Stimulated activated CD4-positive, alpha-beta T cell treated with anti-CD3 and anti-CD28 coated beads, Interleukin-12 subunit alpha, Interleukin-12 subunit beta, amount 100 ng/mL, for 4 hours (primary cell): ENCODE results near the gene TRABD2A.
"Not testable (repeated sequence)": the region's sequence is repeated elsewhere in the genome, so short reads cannot be mapped to it uniquely, and the experiment has no call there.

Source experiments
- DNase-seq: peaks from one replicate; pipeline ENCODE4 v3.0.0-alpha.2; 2020

TRABD2A gene

DNA sequence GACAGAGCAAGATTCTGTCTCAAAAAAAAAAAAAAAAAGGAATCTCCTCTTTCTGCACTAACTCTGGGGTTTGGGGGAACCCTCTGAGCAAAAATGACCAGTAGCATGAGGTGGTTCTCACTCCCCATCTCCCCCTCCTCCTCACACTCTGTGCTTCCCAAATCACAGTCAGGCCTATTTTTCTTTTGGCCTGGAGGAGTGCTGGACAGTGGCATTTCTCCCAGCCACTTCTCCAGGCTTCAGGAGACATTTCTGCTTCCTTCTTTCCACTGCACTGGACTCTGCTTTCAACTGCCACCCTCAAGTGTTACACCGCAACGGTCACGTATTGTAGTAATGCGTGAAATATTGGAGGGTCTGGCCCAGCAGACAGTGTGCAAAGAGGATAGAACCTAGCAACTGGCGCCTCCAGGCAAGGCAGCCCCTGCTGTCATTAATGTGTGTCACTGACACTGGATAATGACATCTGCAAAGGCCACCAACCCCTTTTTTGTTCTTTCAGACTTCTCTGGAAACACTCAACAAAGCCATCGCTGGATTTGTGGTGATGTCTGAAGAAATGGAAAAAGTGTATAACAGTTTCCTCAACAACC is 68.9 kb downstream of the TRABD2A start:
- no peak for DNase-seq

DNA sequence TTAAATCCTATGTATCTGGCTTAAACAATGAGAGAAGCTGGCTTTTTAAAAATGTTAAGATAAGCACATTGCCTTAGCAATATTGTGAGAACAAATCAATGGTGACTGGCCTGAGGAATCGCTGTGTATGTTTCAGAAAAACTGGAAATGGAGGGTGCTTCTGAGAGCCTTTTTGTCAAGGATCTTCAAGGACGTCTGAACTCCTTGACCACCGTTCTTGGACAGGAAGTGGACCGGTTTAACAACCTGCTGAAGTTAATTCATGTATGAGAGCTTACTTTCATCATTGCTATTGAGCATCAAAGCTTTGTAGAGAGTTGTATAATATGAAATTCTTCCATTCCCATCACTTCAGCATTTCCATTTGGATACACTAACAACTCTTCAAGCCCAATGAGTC is 72.6 kb downstream of the TRABD2A start:
- DNase-seq, result no peak

DNA sequence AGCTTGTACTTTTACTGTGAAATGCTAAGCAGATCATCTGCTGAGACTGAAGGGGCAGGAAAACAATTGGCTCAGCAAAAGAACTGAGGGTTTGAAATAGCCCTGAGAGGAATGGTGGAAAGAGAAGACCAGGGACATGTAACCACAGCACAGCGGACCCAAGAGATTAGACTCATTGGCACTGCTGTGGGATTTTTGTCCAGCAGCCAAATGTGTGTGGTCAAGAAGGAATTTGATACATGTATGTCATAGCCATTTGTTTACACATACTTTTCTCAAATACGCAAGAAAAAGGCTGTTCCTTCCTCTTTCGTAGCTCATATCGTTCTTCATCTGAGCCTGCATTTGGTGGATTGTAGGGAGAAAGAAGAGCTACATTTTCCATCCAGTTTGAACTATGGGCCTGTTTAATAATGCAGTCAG is 73.8 kb downstream of the TRABD2A start:
- DNase-seq, result no peak

DNA sequence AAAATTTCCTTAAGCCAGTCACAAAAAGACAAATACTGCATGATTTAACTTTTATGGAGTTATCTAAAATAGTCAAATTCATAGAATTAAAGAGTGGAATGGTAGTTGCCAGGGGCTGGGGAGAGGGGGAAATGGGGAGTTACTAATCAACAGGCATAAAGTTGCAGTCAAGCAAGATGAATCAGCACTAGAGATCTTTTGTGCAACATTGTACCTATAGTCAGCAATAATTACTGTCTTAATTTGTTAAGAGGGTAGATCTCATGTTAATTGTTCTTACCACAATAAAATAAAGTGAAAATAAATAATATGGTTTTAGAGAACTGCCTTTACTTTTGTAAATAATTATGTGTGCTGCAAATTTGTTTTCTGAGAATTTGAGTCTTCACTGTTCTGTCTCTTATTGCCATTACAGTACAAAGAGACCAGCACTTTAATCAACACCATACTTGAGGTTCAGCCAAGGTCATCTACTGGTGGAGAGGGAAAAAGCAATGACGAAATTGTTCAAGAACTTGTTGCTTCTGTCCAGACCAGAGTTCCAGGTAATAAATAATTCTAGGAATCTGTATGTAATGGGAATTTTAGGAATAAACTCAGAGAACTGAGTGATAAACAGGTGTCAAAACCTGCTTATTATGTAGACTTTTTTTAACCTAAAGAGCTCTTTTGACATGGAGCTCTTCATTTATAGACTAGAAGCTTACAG is 75.5 kb downstream of the TRABD2A start:
- DNase-seq, result no peak

DNA sequence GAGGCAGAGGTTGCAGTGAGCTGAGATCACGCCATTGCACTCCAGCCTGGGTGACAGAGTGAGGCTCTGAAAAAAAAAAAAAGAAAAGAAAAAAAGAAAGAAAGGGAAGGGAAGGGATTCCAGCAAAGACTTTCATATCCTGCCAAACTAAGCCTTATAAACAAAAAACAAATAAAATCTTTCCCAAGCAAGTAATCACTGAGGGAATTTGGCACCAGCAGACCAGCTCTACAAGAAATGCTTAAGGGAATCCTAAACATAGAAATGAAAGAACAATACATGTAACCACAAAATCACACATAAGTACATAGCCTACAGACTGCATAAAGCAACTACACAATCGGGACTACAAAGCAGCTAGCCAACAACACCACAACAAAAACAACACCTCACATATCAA is 79.1 kb downstream of the TRABD2A start:
- DNase-seq, result no peak

DNA sequence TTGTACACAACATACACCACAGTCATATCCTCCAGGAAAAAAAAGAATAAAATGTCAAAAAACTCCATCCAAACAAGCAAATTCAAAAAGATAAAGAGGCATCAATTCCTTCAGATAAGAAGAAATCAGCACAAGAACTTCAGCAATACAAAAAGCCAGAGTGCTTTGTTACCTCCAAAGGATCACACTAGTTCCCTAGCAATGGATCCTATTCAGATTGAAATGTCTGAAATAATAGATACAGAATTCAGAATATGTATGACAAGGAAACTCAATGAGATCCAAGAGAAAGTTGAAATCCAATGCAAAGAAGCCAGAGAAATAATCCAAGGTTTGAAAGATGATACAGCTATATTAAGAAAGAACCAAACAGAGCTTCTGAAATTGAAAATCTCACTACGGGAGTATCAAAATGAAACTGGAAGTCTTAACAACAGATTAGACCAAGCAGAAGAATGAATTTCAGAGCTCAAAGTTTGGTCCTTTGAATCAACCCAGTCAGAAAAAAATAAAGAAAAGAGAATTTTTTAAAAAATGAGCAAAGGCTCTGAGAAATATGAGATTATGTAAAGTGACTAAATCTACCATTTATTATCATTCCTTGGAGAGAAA is 80.6 kb downstream of the TRABD2A start:
- DNase-seq, result no peak

DNA sequence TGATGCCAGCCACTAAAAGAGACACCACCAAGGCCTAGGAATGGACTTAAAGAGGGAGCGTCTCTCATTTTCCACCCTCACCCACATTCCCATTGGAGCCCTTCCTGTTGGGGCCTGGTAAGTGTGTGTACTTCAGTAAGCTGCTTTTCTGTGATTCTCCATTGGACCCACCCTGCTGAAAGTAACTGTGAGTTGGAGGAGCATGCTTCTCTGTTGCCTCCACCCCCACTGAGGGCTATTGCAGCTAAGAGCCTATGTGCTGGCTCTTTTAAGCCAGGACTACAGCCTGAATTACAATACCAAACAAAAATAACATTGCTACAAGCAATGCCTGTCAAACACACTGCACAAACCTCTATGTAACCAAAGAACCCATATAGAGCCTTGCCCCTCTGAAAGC is 81.1 kb downstream of the TRABD2A start:
- no peak for DNase-seq

DNA sequence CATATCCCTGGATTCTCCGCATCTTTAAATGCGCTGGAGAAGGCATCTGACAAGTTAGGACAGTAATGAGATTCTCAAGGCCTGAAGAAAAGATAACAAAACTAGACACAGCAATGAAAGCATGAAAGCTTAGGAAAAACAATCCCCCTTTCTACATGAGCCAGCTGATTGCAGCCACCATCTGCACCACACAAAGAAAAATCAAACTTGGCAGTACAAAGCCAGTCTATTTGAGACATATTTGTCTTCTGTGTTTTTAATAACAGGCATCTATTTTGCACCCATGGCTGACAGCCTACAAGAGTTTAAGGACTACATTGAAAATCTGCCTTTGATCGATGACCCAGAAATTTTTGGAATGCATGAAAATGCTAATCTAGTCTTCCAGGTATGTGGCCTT is 83.6 kb downstream of the TRABD2A start:
- DNase-seq, result no peak

DNA sequence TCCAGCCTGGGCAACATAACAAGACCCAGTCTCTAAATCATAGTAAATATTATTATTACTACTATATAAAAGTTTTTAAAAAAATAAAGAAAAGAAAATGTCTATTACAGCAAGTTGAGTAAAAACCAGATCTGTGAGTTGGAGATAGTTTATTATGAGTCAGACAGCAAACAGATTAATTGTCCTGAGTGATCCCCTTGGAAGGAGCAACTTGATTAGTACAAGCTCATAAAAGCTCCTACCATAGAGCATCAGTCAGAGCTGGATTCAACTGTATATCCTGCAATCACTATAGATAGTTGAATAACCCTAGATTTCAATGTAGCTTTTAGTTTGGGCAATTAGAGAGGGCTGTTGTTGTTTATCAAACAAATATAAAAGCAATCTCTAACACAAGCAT is 84.1 kb downstream of the TRABD2A start:
- DNase-seq, result no peak

DNA sequence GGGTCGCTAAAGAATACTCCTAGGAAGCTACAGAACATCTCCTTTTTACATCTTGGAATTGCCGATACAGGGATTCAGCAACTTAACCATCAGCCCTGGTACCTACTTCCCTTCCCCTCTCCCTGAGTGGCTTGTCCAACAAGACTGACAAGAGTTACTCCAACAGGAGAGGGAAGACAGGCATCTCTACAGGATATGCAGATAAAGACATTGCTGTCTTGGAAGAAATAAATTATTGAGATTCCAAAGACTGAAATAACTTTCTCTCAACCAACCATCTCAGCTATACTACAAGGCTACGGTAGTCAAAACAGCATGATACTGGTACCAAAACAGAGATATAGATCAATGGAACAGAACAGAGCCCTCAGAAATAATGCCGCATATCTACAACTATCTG is 87.2 kb downstream of the TRABD2A start:
- no peak for DNase-seq

DNA sequence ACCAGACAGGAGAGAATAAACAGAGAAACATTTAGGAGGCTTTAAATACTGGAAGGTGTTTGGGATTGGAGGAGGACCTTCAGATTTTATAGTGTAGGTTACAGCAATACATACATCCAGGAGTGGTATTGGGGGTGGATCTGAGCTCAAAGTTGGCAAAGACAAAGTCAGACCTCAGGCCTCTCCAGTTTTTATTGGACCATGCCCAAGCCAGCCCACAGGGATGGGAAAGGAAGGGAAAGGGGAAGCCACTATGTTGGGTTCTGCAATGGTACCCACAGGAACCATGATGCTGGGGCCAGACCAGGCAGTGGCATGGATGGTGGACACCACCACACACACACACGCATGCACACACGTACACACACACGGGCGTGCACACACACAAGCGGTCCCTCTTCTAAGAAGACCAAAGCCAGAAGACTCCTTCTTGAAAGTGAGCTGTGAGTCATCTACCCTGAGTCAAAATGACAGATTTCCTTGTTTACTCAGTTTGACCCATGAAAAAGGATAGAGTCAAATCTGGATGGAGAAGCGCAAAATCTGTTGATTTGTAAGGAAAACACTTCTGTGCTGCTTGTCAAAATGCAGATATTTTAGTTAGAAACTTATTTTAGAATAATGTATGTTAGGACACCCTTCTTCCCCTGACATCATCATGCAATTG is 87.9 kb downstream of the TRABD2A start:
- no peak for DNase-seq

DNA sequence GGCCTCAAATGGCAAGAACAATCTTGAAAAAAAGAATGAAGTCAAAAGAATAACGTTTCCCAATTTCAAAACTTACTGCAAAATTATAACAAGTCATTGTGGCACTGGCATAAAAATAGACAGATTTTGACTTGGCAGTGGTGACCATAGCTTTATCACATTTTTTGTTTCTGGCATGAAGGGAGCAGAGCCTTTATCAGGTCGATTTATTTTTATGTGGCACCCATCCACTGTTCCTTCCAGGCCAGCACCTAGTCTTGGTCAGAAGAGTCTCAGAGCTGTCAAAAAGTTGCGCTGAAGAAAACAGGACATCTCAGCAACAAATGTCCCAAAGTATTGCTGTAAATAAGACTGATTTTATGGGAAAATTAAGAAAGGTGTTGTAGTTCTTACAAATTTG is 92.4 kb downstream of the TRABD2A start:
- no peak for DNase-seq

DNA sequence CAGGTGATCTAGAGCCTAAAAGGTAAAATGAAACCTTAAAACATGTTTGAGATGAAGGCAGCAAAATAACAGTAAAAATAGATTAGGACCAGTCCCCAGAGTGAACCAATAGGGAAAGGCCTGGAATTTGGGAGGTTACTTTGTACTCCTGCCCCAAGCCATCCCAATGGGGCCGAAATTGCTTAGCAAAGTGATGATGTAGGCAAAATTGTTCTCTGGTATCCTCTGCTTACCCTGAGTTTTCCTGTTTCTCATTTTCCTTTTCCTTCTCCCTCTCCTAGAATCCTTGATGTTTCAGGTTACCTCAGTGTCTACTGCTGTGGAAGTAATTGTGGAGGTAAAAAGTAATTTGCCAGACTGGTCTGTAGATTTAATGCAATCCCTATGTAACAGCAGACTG is 92.9 kb downstream of the TRABD2A start:
- DNase-seq, result no peak

DNA sequence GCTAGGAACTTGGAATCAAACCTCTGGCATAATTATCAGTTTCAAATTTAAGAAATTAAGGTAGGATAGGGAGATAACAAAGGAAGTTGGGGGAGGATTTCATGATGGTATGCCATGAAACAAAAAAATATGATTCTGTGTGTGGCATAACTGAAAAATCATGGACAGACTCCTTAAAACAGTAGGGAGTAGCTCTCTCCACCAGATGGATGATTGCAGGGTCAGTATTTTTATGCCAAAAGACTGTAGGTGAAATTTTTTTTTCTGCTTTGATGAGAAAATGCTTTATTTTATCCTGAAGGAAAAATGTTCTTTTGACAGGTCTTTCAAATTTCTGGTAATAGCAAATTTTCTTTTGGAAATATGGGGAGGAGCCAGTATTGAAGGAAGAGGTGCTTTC is 94.3 kb downstream of the TRABD2A start:
- DNase-seq, result no peak

DNA sequence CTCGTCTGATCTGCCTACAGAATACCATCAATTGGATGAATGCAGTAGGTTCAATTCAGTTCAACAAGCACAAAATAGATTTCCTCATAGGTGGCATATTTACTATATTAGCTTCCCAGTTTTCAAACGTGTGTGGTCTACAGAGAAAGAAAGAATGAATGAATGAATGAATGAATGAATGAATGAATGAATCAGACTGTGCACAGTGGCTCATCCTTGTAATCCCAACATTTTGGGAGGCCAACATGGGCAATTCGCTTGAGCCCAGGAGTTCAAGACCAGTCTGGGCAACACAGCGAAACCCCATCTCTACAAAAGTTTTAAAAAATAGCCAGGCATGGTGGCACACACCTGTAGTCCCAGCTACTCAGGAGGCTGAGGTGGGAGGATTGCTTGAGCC is 94.9 kb downstream of the TRABD2A start:
- DNase-seq, result no peak

DNA sequence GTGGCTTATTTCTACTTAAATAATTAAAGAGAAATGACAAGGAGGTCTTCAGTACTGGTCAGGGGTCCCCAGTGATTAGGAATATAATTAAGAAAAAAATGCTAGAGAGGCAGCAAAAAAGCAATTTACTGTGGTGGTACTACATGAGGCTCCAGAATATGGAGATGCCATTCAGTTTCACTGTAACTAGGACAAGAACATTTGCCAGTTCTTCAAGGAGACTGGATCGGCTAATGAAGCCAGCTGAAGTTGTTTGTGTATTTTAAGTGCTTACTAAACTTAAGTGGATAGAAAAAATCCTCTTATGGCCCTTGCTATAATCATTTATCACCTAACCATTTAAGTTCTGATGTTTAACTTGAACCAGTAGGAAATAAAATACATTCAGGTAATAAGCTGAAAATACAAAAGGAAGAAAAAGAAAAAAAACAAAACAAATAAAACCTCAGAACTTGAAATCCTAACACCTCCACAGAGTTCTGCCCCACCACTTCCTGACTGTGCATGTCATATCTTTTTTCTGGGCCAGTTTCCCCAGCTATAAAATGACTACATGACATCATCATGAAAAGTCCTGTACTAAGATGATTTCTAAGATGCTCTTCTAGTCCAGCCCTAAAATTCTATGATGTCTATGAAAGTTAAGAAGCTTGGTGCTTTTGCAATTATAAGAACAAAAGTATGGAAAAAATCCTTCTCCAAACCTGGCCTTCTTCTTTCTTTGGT is 98.0 kb downstream of the TRABD2A start:
- DNase-seq, result no peak

DNA sequence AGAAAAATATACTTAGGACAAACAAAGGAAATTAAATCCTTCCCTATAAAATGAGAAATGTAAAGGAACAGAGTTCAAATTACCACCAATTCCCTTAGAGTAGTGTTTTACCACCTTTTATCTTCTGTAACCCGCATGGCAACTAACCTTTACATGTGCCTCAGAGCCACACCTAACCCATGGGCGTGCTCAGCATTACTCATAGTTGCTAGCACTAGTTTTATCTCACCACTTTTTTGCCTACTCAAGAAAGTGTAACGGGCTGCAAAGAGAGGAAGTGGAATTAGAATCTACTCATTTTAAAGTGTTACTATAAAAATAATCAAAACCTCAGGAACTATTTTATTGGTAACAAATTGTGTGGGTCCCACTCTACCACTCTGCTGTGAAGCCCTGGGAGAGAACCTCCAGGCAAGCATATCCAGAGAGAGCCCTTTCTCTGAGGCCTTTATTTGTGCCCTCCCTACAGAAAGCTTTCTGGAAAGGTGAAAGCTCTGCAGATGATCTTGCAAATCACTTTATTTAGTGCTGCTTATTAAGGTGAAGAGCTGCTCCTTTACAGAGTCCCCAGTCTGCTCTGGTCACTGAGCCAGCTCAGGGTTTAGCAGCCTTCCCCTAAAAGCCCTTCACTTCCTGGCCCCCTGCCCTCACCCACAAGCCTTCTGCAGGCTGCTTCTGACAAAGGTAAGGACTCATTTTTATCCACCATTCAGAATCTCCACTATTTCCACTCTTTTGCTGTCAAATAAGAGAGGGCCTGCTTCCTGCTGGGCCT is 98.8 kb downstream of the TRABD2A start:
- DNase-seq, result peak; percentile 45

DNA sequence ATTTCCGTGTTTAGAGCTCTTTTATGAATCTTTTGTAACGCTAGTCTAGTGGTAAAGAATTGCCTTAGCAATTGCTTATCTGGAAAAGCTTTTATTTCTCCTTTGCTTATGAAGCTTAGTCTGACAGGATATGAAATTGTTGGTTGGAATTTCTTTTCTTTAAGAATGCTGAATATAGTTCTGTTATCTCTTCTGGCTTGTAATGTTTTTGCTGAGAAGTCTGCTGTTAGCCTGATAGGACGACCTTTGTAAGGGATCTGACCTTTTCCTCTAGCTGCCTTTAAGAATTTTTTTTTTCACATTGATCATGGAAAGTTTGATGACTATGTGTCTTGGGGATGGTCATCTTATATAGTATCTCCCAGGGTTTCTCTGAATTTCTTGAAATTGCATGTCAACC is 101.1 kb downstream of the TRABD2A start:
- no peak for DNase-seq

DNA sequence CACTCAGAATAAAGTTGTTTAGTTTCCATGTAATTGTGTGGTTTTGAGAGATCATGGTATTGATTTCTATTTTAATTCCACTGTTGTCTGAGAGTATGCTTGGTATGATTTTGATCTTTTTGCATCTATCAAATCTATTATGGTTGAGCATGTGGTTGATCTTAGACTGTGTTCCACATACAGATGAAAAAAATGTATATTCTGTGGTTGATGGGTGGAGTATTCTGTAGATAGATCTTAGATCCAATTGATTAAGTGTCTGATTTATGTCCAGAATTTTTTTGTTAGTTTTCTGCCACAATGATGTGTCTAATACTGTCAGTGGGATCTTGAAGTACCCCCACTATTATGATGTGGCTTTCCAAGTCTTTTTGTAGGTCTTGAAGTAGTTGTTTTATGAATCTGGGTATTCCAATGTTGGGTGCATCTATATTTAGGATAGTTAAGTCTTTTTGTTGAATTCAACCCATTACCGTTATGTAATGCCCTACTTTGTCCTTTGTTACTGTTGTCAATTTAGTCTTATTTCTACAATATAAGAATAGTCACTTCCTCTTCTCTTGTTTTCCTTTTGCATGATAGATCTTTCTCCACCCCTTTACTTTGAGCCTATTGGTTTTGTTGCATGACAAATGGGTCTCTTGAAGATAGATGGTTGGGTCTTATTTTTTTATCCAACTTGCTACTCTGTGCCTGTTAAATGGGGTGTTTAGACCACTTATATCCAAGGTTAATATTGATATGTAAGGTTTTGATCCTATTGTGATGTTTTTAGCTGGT is 101.8 kb downstream of the TRABD2A start:
- no peak for DNase-seq

DNA sequence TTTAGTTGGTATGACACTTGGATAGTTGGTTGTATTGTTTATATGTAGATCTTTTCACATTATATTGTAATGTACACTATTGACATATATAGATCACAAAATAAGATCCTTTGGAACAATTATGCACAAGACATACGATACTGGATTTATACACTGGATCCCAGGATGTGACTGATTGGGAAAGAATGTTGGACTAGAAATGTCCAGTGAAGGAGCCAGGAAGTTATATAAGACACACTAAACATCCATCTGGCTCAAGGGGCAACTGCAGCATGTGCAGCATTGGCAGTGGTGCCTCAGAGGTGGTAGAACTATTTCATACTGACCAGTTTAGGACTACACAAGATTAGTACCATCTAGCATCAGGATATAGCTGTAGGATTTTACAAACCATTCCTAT is 104.9 kb downstream of the TRABD2A start:
- no peak for DNase-seq

DNA sequence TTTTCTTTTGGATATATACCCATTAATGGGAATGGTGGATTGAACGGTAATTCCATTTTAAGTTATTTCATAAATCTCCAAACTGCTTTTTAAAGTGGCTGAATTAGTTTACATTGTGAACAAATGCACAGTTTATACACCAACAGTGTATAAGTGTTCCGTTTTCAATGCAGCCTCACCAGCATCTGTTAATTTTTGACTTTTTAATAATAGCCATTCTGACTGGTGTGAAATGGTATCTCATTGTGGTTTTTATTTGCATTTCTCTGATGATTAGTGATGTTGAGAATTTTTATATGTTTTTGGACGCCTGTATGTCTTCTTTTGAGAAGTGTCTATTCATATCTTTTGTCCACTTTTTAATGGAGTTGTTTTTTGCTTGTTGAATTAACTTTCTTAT is 107.3 kb downstream of the TRABD2A start:
- DNase-seq, result not testable (repeated sequence)
